Ramos (cell line): ENCODE results near the gene UBAP2L.
"Not testable (repeated sequence)": the region's sequence is repeated elsewhere in the genome, so short reads cannot be mapped to it uniquely, and the experiment has no call there.

Experiments used
- in situ Hi-C: fragments of 300-500 bp; cut with MboI; formaldehyde crosslinking; loops from one replicate; pipeline ENCODE4 v1.14.3; 2022; ENCODE audit warnings: low sequenced_read_pairs; ENCODE audit not compliant: unreplicated experiment

UBAP2L gene

GRCh38 chr1:154295408-154296235, 74.9 kb downstream of the UBAP2L start:
- in situ Hi-C loops: no loop called here

GRCh38 chr1:154301582-154301981, 80.8 kb downstream of the UBAP2L start:
- in situ Hi-C loops: no loop called here

GRCh38 chr1:154304664-154305337, 84.0 kb downstream of the UBAP2L start:
- in situ Hi-C loops: no loop called here

- in situ Hi-C loops: no loop called here
These were observed 85.4 kb downstream of the UBAP2L start for GRCh38 chr1:154306151-154306550.

GRCh38 chr1:154307670-154308270, 87.0 kb downstream of the UBAP2L start:
- in situ Hi-C loops: not testable (repeated sequence)

- in situ Hi-C loops: not testable (repeated sequence)
These were observed 88.4 kb downstream of the UBAP2L start for GRCh38 chr1:154309136-154309535.

GRCh38 chr1:154312229-154313065, 91.7 kb downstream of the UBAP2L start:
- in situ Hi-C loops: not testable (repeated sequence)

GRCh38 chr1:154313066-154313356, 92.3 kb downstream of the UBAP2L start:
- in situ Hi-C loops: no loop called here

- in situ Hi-C loops: not testable (repeated sequence)
These were observed 93.5 kb downstream of the UBAP2L start for GRCh38 chr1:154314226-154314625.

GRCh38 chr1:154316704-154317103, 95.9 kb downstream of the UBAP2L start:
- in situ Hi-C loops: no loop called here

- in situ Hi-C loops: no loop called here
These were observed 97.6 kb downstream of the UBAP2L start for GRCh38 chr1:154318386-154318785.
